Ramos (cell line): Measurements from ENCODE around the gene PPRC1.
"Not testable (repeated sequence)": the region's sequence is repeated elsewhere in the genome, so short reads cannot be mapped to it uniquely, and the experiment has no call there.

Source experiments
- in situ Hi-C: fragments of 300-500 bp; cut with MboI; formaldehyde crosslinking; loops from one replicate; pipeline ENCODE4 v1.14.3; 2022; ENCODE audit warnings: low sequenced_read_pairs; ENCODE audit not compliant: unreplicated experiment

PPRC1 gene

GRCh38 chr10:102185272-102185671 lies 52.4 kb downstream of the PPRC1 start:
- in situ Hi-C loops = no loop called here

- in situ Hi-C loops = no loop called here
Measured at GRCh38 chr10:102185811-102186527, 53.1 kb downstream of the PPRC1 start.

GRCh38 chr10:102188298-102188940 lies 55.6 kb downstream of the PPRC1 start:
- in situ Hi-C loops = no loop called here

GRCh38 chr10:102188941-102189898 lies 56.4 kb downstream of the PPRC1 start:
- in situ Hi-C loops = not testable (repeated sequence)

GRCh38 chr10:102191956-102192355 lies 59.1 kb downstream of the PPRC1 start:
- in situ Hi-C loops = no loop called here

DNA sequence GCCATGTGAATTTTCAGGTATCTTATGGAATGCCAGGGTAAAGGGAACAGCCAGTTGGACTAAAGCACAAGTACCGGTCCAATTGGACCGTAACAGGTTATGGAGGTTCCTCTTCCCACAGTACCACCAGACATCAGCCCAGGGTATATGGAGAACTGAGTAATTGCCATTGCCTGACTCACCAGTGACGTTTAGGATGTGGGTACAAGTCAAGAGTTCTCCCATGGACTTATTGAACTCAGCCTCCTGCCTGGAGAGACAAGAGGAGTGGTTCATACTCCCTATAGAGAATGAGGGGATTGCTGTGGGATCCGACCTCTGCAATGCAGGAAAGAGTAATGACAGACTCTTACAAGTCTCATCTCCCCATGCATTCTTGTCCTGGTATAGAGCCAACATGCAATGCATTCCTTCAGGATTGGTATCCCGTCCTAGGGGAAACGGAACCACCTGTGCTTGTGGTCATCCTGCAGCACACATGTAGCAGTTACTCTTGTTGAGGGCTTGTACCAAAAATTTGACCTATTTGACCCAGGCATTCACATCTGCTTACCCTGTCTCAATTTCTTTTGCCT lies 62.5 kb downstream of the PPRC1 start:
- in situ Hi-C loops = no loop called here

DNA sequence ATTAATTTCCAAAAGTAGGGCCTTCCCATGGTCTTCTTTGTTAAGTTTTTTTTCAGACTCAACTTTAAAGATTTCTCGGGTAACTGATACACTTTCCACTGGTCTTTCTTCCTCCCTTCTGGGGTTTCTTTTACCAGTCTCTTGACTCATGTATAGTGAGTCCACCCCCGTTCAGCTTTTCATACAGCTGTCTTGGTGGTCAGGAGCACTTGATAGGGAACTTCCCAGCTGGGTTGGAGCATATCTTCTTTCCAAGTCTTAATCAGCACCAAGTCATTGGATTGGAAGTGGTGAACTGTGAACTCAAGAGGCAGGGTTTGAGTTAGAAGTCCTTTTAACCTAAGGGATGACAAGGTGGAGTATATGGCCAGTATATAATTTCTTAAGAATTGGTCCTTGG lies 64.1 kb downstream of the PPRC1 start:
- in situ Hi-C loops = no loop called here

GRCh38 chr10:102198027-102198426 lies 65.2 kb downstream of the PPRC1 start:
- in situ Hi-C loops = no loop called here
